IMR-90 (cell line): Measurements from ENCODE around the gene CHRNB4. TPM values are rescaled to one million over a fixed set of nuclear protein-coding genes. Genes with fewer than 3 reads are reported as not detected.

Experiments used
- ATAC-seq: fragments of 200-7000 bp; cut with Tn5 transposase; 2 replicates; pipeline ENCODE4 v1.9.1; 2020; ENCODE audit warnings: low read depth, mild to moderate bottlenecking, moderate library complexity
- BruUV-seq: library from RNA; stranded (reverse); fragments of 400-500 nt; replicated peaks from 2 replicates; lab custom pipeline; 2021; lab: Mats Ljungman, UMichigan
- CTCF ChIA-PET: fragments of 300-600 bp; formaldehyde crosslinking; extraction: SDS; loops from one replicate; lab custom pipeline; 2021; ENCODE audit warnings: antibody characterized with exemption; lab: Yijun Ruan, JAX
- POLR2A ChIA-PET: fragments of 300-600 bp; sonication (Branson Sonifier 250); formaldehyde crosslinking; loops from one replicate; lab custom pipeline; 2022; ENCODE audit warnings: antibody characterized with exemption; ENCODE audit not compliant: unreplicated experiment; lab: Charles Lee
- DNase-seq: peaks from one replicate; pipeline ENCODE4 v3.0.0; 2013
- H2AFZ ChIP-seq: replicated peaks from 2 replicates; pipeline ENCODE3; 2013; ENCODE audit warnings: low read length, mild to moderate bottlenecking; ENCODE audit not compliant: poor library complexity
- H2AK5ac ChIP-seq: 2 replicates; pipeline ENCODE4 v1.6.1; 2013; ENCODE audit warnings: low read depth, low read length, inconsistent platforms
- H2AK9ac ChIP-seq: replicated peaks from 2 replicates; pipeline ENCODE3; 2013; ENCODE audit warnings: mild to moderate bottlenecking, low read depth, low read length, moderate library complexity; ENCODE audit not compliant: poor library complexity
- H2BK120ac ChIP-seq: 2 replicates; pipeline ENCODE4 v1.6.1; 2013; ENCODE audit warnings: low read depth, low read length, inconsistent platforms
- H2BK15ac ChIP-seq: 3 replicates; pipeline ENCODE4 v1.6.1; 2013; ENCODE audit warnings: low read depth, low read length, inconsistent platforms
- H2BK20ac ChIP-seq: 2 replicates; pipeline ENCODE4 v1.6.1; 2013; ENCODE audit warnings: low read depth, mild to moderate bottlenecking, inconsistent platforms, low read length, moderate library complexity
- H2BK5ac ChIP-seq: 2 replicates; pipeline ENCODE4 v1.6.1; 2013; ENCODE audit warnings: mild to moderate bottlenecking, low read depth, low read length, inconsistent platforms; ENCODE audit not compliant: poor library complexity, severe bottlenecking
- H3K14ac ChIP-seq: replicated peaks from 2 replicates; pipeline ENCODE4 v1.6.1; 2013; ENCODE audit warnings: low read depth, low read length, inconsistent platforms
- H3K18ac ChIP-seq: 2 replicates; pipeline ENCODE4 v1.6.1; 2013; ENCODE audit warnings: low read depth, low read length, control low read depth
- H3K23ac ChIP-seq: 2 replicates; pipeline ENCODE4 v1.6.1; 2013; ENCODE audit warnings: low read depth, low read length, inconsistent platforms
- H3K27ac ChIP-seq: 2 replicates; pipeline ENCODE4 v1.5.1; 2013; ENCODE audit warnings: mild to moderate bottlenecking, control low read depth, low read length; ENCODE audit not compliant: insufficient read depth
- H3K27me3 ChIP-seq: 2 replicates; pipeline ENCODE4 v1.6.1; 2013; ENCODE audit warnings: low read length; ENCODE audit not compliant: control insufficient read depth, insufficient read depth
- H3K36me3 ChIP-seq: 2 replicates; pipeline ENCODE4 v1.6.1; 2013; ENCODE audit warnings: low read length, mixed read lengths; ENCODE audit not compliant: control insufficient read depth, insufficient read depth
- H3K4ac ChIP-seq: 2 replicates; pipeline ENCODE4 v1.6.1; 2013; ENCODE audit warnings: low read depth, low read length, inconsistent platforms
- H3K4me1 ChIP-seq: 2 replicates; pipeline ENCODE4 v1.6.1; 2013; ENCODE audit warnings: low read length, mixed read lengths; ENCODE audit not compliant: control insufficient read depth, insufficient read depth
- H3K4me2 ChIP-seq: 2 replicates; pipeline ENCODE4 v1.6.1; 2013; ENCODE audit warnings: low read depth, mild to moderate bottlenecking, control low read depth, low read length, moderate library complexity
- H3K4me3 ChIP-seq: 2 replicates; pipeline ENCODE4 v1.5.1; 2013; ENCODE audit warnings: low read depth, mild to moderate bottlenecking, control low read depth, low read length, moderate library complexity; ENCODE audit not compliant: insufficient read depth
- H3K56ac ChIP-seq: 2 replicates; pipeline ENCODE4 v1.6.1; 2013; ENCODE audit warnings: low read length, inconsistent platforms; ENCODE audit not compliant: insufficient read depth; ENCODE audit errors: extremely low read depth
- H3K79me1 ChIP-seq, 2 experiments: 2 replicates each; pipeline ENCODE4 v1.6.1; 2013; ENCODE audit warnings: low read length in 2 of 2, inconsistent platforms in 1 of 2, low read depth in 1 of 2
- H3K9ac ChIP-seq: 2 replicates; pipeline ENCODE4 v1.6.1; 2013; ENCODE audit warnings: low read depth, low read length, control low read depth
- H3K9me1 ChIP-seq: 2 replicates; pipeline ENCODE4 v1.6.1; 2013; ENCODE audit warnings: low read length, inconsistent platforms; ENCODE audit not compliant: insufficient read depth
- H3K9me3 ChIP-seq: 2 replicates; pipeline ENCODE4 v1.6.1; 2013; ENCODE audit warnings: low read length; ENCODE audit not compliant: control insufficient read depth, insufficient read depth
- H4K20me1 ChIP-seq: 2 replicates; pipeline ENCODE4 v1.6.1; 2013; ENCODE audit warnings: low read length, inconsistent platforms; ENCODE audit not compliant: insufficient read depth
- H4K5ac ChIP-seq: 2 replicates; pipeline ENCODE4 v1.6.1; 2013; ENCODE audit warnings: mild to moderate bottlenecking, low read depth, low read length, control low read depth
- H4K8ac ChIP-seq, 2 experiments: 2 replicates each; pipeline ENCODE4 v1.6.1; 2013; ENCODE audit warnings: low read depth in 2 of 2, low read length in 2 of 2, control low read depth in 1 of 2, inconsistent platforms in 1 of 2
- H4K91ac ChIP-seq: 2 replicates; pipeline ENCODE4 v1.6.1; 2013; ENCODE audit warnings: low read depth, low read length, inconsistent platforms; ENCODE audit not compliant: insufficient read depth
- CTCF ChIP-seq: conservative IDR thresholded peaks from 2 replicates; pipeline ENCODE4 v1.5.1; 2012; ENCODE audit warnings: mild to moderate bottlenecking, low read depth, low read length, improper control_type of control experiment
- MAFK ChIP-seq: IDR thresholded peaks from 2 replicates; pipeline ENCODE4 v1.6.1; 2012; ENCODE audit warnings: low read depth, low read length, improper control_type of control experiment
- MAZ ChIP-seq: IDR thresholded peaks from 2 replicates; pipeline ENCODE4 v1.6.1; 2012; ENCODE audit warnings: low read depth, mild to moderate bottlenecking, low read length, improper control_type of control experiment, moderate library complexity, borderline replicate concordance
- RAD21 ChIP-seq: IDR thresholded peaks from 2 replicates; pipeline ENCODE4 v1.6.1; 2012; ENCODE audit warnings: low read length, improper control_type of control experiment
- RCOR1 ChIP-seq: IDR thresholded peaks from 2 replicates; pipeline ENCODE4 v1.6.1; 2012; ENCODE audit warnings: mild to moderate bottlenecking, low read length, improper control_type of control experiment; ENCODE audit not compliant: insufficient replicate concordance
- SMC3 ChIP-seq: fragments of 150-350 bp; IDR thresholded peaks from 2 replicates; pipeline ENCODE4 v1.6.1; 2016; ENCODE audit warnings: low read depth, mild to moderate bottlenecking, antibody characterized with exemption, low read length, moderate library complexity
- WGBS, 2 experiments: methylation state at CpG; one replicate each; pipeline versions ENCODE4 v1.1.5 to v1.1.7; 2013; ENCODE audit warnings: missing lambda C conversion rate in 2 of 2; ENCODE audit not compliant: insufficient read length in 1 of 2; ENCODE audit errors: extremely low coverage in 2 of 2; 5-methylcytosine and 5-hydroxymethylcytosine counted together
- dilution Hi-C: fragments of 300-500 bp; cut with HindIII; formaldehyde crosslinking; loops from one replicate; pipeline ENCODE4 v1.14.3; 2018; ENCODE audit warnings: low sequenced_read_pairs; ENCODE audit not compliant: unreplicated experiment
- in situ Hi-C: fragments of 300-500 bp; cut with MboI; formaldehyde crosslinking; loops from 3 replicates; pipeline ENCODE4 v1.14.3; 2019; ENCODE audit warnings: low sequenced_read_pairs, inconsistent platforms, mixed read lengths
- intact Hi-C: fragments of 100-400 bp; cut with micrococcal nuclease; formaldehyde crosslinking; loops from 2 replicates; pipeline ENCODE4 v1.10.0; 2022
- polyA plus RNA-seq, 3 experiments: library from polyadenylated mRNA; depleted of rRNA; stranded (reverse); fragments of >200 nt; gene quantifications; 2 replicates each; pipeline ENCODE4 v1.2.3, GENCODE V29; 2012; ENCODE audit warnings: low replicate concordance in 1 of 3
- total RNA-seq: library from RNA; depleted of rRNA; stranded (reverse); fragments of >200 nt; gene quantifications from 2 replicates; pipeline ENCODE4 v1.2.3, GENCODE V29; 2012

The CHRNB4 gene
- total and polyA plus RNA-seq, 2 of the 4 experiments (the other 2 are of a cell fraction) = not detected

- H2BK15ac ChIP-seq = no peak overlapping the region
- WGBS, 2 experiments = 0% methylated on average over 1 of the region's 4 CpGs; no CpG with 5 or more reads in 1 of the 2 experiments
- no peak overlapping the region for H3K4me3 ChIP-seq
- no peak overlapping the region for H3K9ac ChIP-seq
- H3K36me3 ChIP-seq = no peaks in the 10 kb centered on the region
- no peak overlapping the region for H3K56ac ChIP-seq
- ATAC-seq = peak; percentile 76
- no peak overlapping the region for H2BK5ac ChIP-seq
- H2BK120ac ChIP-seq = no peak overlapping the region
- no peak overlapping the region for H2AK9ac ChIP-seq
- H4K91ac ChIP-seq = no peak overlapping the region
- no peaks in the 10 kb centered on the region for H3K79me1 ChIP-seq
- no peak overlapping the region for H4K5ac ChIP-seq
- dilution Hi-C loops = no loop called here
- in situ Hi-C loops = no loop called here
- intact Hi-C loops = loop anchor here (1.0 to 5.0 kb wide), 3 partner anchors 71 to 546 kb away; no protein-coding TSS in a partner anchor
- no TSS peak for BruUV-seq
- H3K14ac ChIP-seq = no peak overlapping the region
- peak overlapping the region; percentile 61 for H2AFZ ChIP-seq
- no peak overlapping the region for H4K8ac ChIP-seq
- peak; percentile 19 for DNase-seq
- H2AK5ac ChIP-seq = no peak overlapping the region
- no peak for TF ChIP-seq MAZ
- peak; percentile 49 for TF ChIP-seq SMC3
- no peak for TF ChIP-seq MAFK
- TF ChIP-seq RAD21 = peak; percentile 58
- no peak for TF ChIP-seq RCOR1
- TF ChIP-seq CTCF = peak; percentile 59
- no peak overlapping the region for H2BK20ac ChIP-seq
- CTCF ChIA-PET = interaction anchor here (0.7 to 1.5 kb wide), 5 partner anchors 13 to 73 kb away, joined by 3 to 6 read pairs (median 3); no protein-coding TSS in a partner anchor
- no peak overlapping the region for H3K4me2 ChIP-seq
- H4K20me1 ChIP-seq = no peaks in the 10 kb centered on the region
- no peak overlapping the region for H3K4ac ChIP-seq
- H3K9me3 ChIP-seq = no peaks in the 10 kb centered on the region; the same call in 1 of the 2 replicates
- no peaks in the 10 kb centered on the region for H3K9me1 ChIP-seq
- no peaks in the 10 kb centered on the region for H3K4me1 ChIP-seq
- POLR2A ChIA-PET = no interaction called here
- peaks cover 50% of the 10 kb centered on the region for H3K27me3 ChIP-seq
- no peak overlapping the region for H3K27ac ChIP-seq
- H3K23ac ChIP-seq = no peak overlapping the region
- no peak overlapping the region for H3K18ac ChIP-seq
These were observed 2.2 kb downstream of the CHRNB4 start for GRCh38 chr15:78638658-78639314.
